ENCODE measurements around the gene TMEM45B. TPM values are rescaled to one million over a fixed set of nuclear protein-coding genes. Genes with fewer than 3 reads are reported as not detected.
"Not testable (repeated sequence)": the region's sequence is repeated elsewhere in the genome, so short reads cannot be mapped to it uniquely, and the experiment has no call there.

TMEM45B gene
- 100 to 1,000 TPM in 3 of 4 donors, 10 to 100 TPM in 1; 97.7 to 364 (median 134) TPM for polyA plus RNA-seq
- long read RNA-seq, donor 1, transcript TMEM45B-201 (6 exons, 2,234 nt): major isoform, 165 of 333 reads
- long read RNA-seq, donor 1, partial matches to known transcripts: 139 of 333 reads
- long read RNA-seq, donor 1, other reads (novel, unspliced or antisense): 28 of 333 reads
- long read RNA-seq, donor 2, transcript TMEM45B-201 (6 exons, 2,234 nt): major isoform, 33 of 75 reads
- long read RNA-seq, donor 2, partial matches to known transcripts: 31 of 75 reads
- long read RNA-seq, donor 2, other reads (novel, unspliced or antisense): 10 of 75 reads
- long read RNA-seq, donor 3, transcript TMEM45B-201 (6 exons, 2,234 nt): major isoform, 27 of 103 reads
- long read RNA-seq, donor 3, partial matches to known transcripts: 70 of 103 reads
- long read RNA-seq, donor 3, other reads (novel, unspliced or antisense): 6 of 103 reads
- long read RNA-seq, donor 4, partial matches to known transcripts: 0 of 3 reads
- long read RNA-seq, donor 4, other reads (novel, unspliced or antisense): 0 of 3 reads
- long read RNA-seq, donor 5, transcript TMEM45B-201 (6 exons, 2,234 nt): major isoform, 6 of 38 reads
- long read RNA-seq, donor 5, partial matches to known transcripts: 32 of 38 reads
- long read RNA-seq, donor 5, other reads (novel, unspliced or antisense): 0 of 38 reads
- long read RNA-seq, donor 6, transcript TMEM45B-201 (6 exons, 2,234 nt): major isoform, 73 of 118 reads
- long read RNA-seq, donor 6, partial matches to known transcripts: 30 of 118 reads
- long read RNA-seq, donor 6, other reads (novel, unspliced or antisense): 14 of 118 reads
- long read RNA-seq, donor 7: 0 reads
- long read RNA-seq, donor 8: 0 reads
- long read RNA-seq, donor 9, transcript TMEM45B-201 (6 exons, 2,234 nt): major isoform, 15 of 15 reads
- long read RNA-seq, donor 9, partial matches to known transcripts: 0 of 15 reads
- long read RNA-seq, donor 9, other reads (novel, unspliced or antisense): 0 of 15 reads
- long read RNA-seq, donor 10, transcript TMEM45B-201 (6 exons, 2,234 nt): major isoform, 71 of 141 reads
- long read RNA-seq, donor 10, partial matches to known transcripts: 51 of 141 reads
- long read RNA-seq, donor 10, other reads (novel, unspliced or antisense): 19 of 141 reads

- peaks cover 0 to 8% of the 10 kb centered on the region in 2 donors for H3K9me3 ChIP-seq (ENCODE audit: control insufficient read depth in 2 of 2, insufficient read depth in 1 of 2, low read depth in 1 of 2, low read length in 1 of 2)
- WGBS, 3 donors: 1 to 7% (median 3%) methylated on average over 45 to 68 of the region's 68 CpGs
- peak; percentile 86 to 91 for DNase-seq
- no peak for FAIRE-seq
- peaks cover 0 to 3% (median 0%) of the 10 kb centered on the region in 3 donors for H3K27me3 ChIP-seq (ENCODE audit: control insufficient read depth in 3 of 3, insufficient read depth in 3 of 3, low read length in 3 of 3)
- peak within 1 kb of the TSS; percentile 66 to 91 (median 80) for H3K4me3 ChIP-seq (ENCODE audit: low read depth in 1 of 3, low read length in 3 of 3)
- H3K36me3 ChIP-seq (ENCODE audit: control insufficient read depth in 3 of 3, insufficient read depth in 2 of 3, low read depth in 1 of 3, low read length in 3 of 3): peaks cover 0 to 10% (median 0%) of the 10 kb centered on the region in 3 donors
- H3K4me1 ChIP-seq (ENCODE audit: control insufficient read depth in 3 of 3, insufficient read depth in 2 of 3, low read depth in 1 of 3, low read length in 2 of 3): peaks cover 0 to 14% (median 2%) of the 10 kb centered on the region in 3 donors
- H3K27ac ChIP-seq (ENCODE audit: low read depth in 1 of 3, low read length in 2 of 3): peak within 1 kb of the TSS; percentile 88 to 99 (median 98)
These were observed at the start of gene TMEM45B for GRCh38 chr11:129815596-129816461. Gene TMEM45B, plus strand, starts transcription at chr11:129815848. Its CDS starts 36,635 bp downstream, at chr11:129852483.

- no peak overlapping the region for H3K27ac ChIP-seq (ENCODE audit: low read depth in 1 of 3, low read length in 2 of 3)
- H3K4me1 ChIP-seq (ENCODE audit: control insufficient read depth in 3 of 3, insufficient read depth in 2 of 3, low read depth in 1 of 3, low read length in 2 of 3): peaks cover 0 to 8% (median 3%) of the 10 kb centered on the region in 3 donors
- H3K9me3 ChIP-seq (ENCODE audit: control insufficient read depth in 2 of 2, insufficient read depth in 1 of 2, low read depth in 1 of 2, low read length in 1 of 2): peaks cover 0 to 6% of the 10 kb centered on the region in 2 donors
- H3K4me3 ChIP-seq (ENCODE audit: low read depth in 1 of 3, low read length in 3 of 3): no peak overlapping the region
- peak; percentile 56 to 59 for DNase-seq
- H3K36me3 ChIP-seq (ENCODE audit: control insufficient read depth in 3 of 3, insufficient read depth in 2 of 3, low read depth in 1 of 3, low read length in 3 of 3): no peaks in the 10 kb centered on the region
- no peaks in the 10 kb centered on the region for H3K27me3 ChIP-seq (ENCODE audit: control insufficient read depth in 3 of 3, insufficient read depth in 3 of 3, low read length in 3 of 3)
- no peak for FAIRE-seq
- 18 to 27% (median 24%) methylated on average over 7 of the region's 7 CpGs for WGBS, 3 donors
These were observed 48.6 kb upstream of the TMEM45B start for GRCh38 chr11:129766898-129767604.

- DNase-seq: peak in 1 of 2 donors; percentile 8
- H3K4me3 ChIP-seq (ENCODE audit: low read depth in 1 of 3, low read length in 3 of 3): no peak overlapping the region
- H3K9me3 ChIP-seq (ENCODE audit: control insufficient read depth in 2 of 2, insufficient read depth in 1 of 2, low read depth in 1 of 2, low read length in 1 of 2): peaks cover 0 to 10% of the 10 kb centered on the region in 2 donors
- no peak for FAIRE-seq
- no peaks in the 10 kb centered on the region for H3K36me3 ChIP-seq (ENCODE audit: control insufficient read depth in 3 of 3, insufficient read depth in 2 of 3, low read depth in 1 of 3, low read length in 3 of 3)
- peak overlapping the region in 1 of 3 donors; percentile 65 for H3K27ac ChIP-seq (ENCODE audit: low read depth in 1 of 3, low read length in 2 of 3)
- no peaks in the 10 kb centered on the region for H3K27me3 ChIP-seq (ENCODE audit: control insufficient read depth in 3 of 3, insufficient read depth in 3 of 3, low read length in 3 of 3)
- 43 to 65% (median 45%) methylated on average over 4 of the region's 4 CpGs for WGBS, 3 donors
- H3K4me1 ChIP-seq (ENCODE audit: control insufficient read depth in 3 of 3, insufficient read depth in 2 of 3, low read depth in 1 of 3, low read length in 2 of 3): peaks cover 0 to 8% (median 3%) of the 10 kb centered on the region in 3 donors
These were observed 47.8 kb upstream of the TMEM45B start for GRCh38 chr11:129767827-129768226.

- WGBS, 3 donors: 20 to 77% (median 44%) methylated on average over 1 of the region's 1 CpG
- FAIRE-seq (no peak), DNase-seq (peak; percentile 67 to 76)
- Histone ChIP-seq H3K4me3 (ENCODE audit: low read depth in 1 of 3, low read length in 3 of 3) (no peak overlapping the region), H3K9me3 (ENCODE audit: control insufficient read depth in 2 of 2, insufficient read depth in 1 of 2, low read depth in 1 of 2, low read length in 1 of 2) (peaks cover 0 to 15% of the 10 kb centered on the region in 2 donors), H3K27me3 (ENCODE audit: control insufficient read depth in 3 of 3, insufficient read depth in 3 of 3, low read length in 3 of 3) (no peaks in the 10 kb centered on the region), H3K36me3 (ENCODE audit: control insufficient read depth in 3 of 3, insufficient read depth in 2 of 3, low read depth in 1 of 3, low read length in 3 of 3) (no peaks in the 10 kb centered on the region), H3K4me1 (ENCODE audit: control insufficient read depth in 3 of 3, insufficient read depth in 2 of 3, low read depth in 1 of 3, low read length in 2 of 3) (peaks cover 0 to 8% (median 3%) of the 10 kb centered on the region in 3 donors), H3K27ac (ENCODE audit: low read depth in 1 of 3, low read length in 2 of 3) (peak overlapping the region in 1 of 3 donors; percentile 65)
These were observed 47.3 kb upstream of the TMEM45B start for GRCh38 chr11:129768356-129768755.

- no peak for FAIRE-seq
These were observed 46.6 kb upstream of the TMEM45B start for GRCh38 chr11:129769059-129769458.

GRCh38 chr11:129770993-129771392 lies 44.7 kb upstream of the TMEM45B start:
- DNase-seq: peak in 1 of 2 donors; percentile 73
- Histone ChIP-seq H3K4me1 (ENCODE audit: control insufficient read depth in 3 of 3, insufficient read depth in 2 of 3, low read depth in 1 of 3, low read length in 2 of 3) (peaks cover 0 to 8% (median 3%) of the 10 kb centered on the region in 3 donors), H3K36me3 (ENCODE audit: control insufficient read depth in 3 of 3, insufficient read depth in 2 of 3, low read depth in 1 of 3, low read length in 3 of 3) (no peaks in the 10 kb centered on the region), H3K4me3 (ENCODE audit: low read depth in 1 of 3, low read length in 3 of 3) (no peak overlapping the region), H3K9me3 (ENCODE audit: control insufficient read depth in 2 of 2, insufficient read depth in 1 of 2, low read depth in 1 of 2, low read length in 1 of 2) (peaks cover 0 to 24% of the 10 kb centered on the region in 2 donors), H3K27me3 (ENCODE audit: control insufficient read depth in 3 of 3, insufficient read depth in 3 of 3, low read length in 3 of 3) (no peaks in the 10 kb centered on the region), H3K27ac (ENCODE audit: low read depth in 1 of 3, low read length in 2 of 3) (no peak overlapping the region)
- WGBS, 3 donors: 11 to 56% (median 50%) methylated on average over 1 of the region's 1 CpG
- no peak for FAIRE-seq

More at GRCh38 chr11:129769059-129769458, 46.6 kb upstream of the TMEM45B start:
- no peak for DNase-seq
- H3K4me1 ChIP-seq (ENCODE audit: control insufficient read depth in 3 of 3, insufficient read depth in 2 of 3, low read depth in 1 of 3, low read length in 2 of 3): peaks cover 0 to 8% (median 3%) of the 10 kb centered on the region in 3 donors
- peaks cover 0 to 20% of the 10 kb centered on the region in 2 donors for H3K9me3 ChIP-seq (ENCODE audit: control insufficient read depth in 2 of 2, insufficient read depth in 1 of 2, low read depth in 1 of 2, low read length in 1 of 2)
- H3K4me3 ChIP-seq (ENCODE audit: low read depth in 1 of 3, low read length in 3 of 3): no peak overlapping the region
- H3K27me3 ChIP-seq (ENCODE audit: control insufficient read depth in 3 of 3, insufficient read depth in 3 of 3, low read length in 3 of 3): no peaks in the 10 kb centered on the region
- H3K36me3 ChIP-seq (ENCODE audit: control insufficient read depth in 3 of 3, insufficient read depth in 2 of 3, low read depth in 1 of 3, low read length in 3 of 3): no peaks in the 10 kb centered on the region
- H3K27ac ChIP-seq (ENCODE audit: low read depth in 1 of 3, low read length in 2 of 3): peak overlapping the region in 1 of 3 donors; percentile 58

- 38 to 71% (median 50%) methylated on average over 1 of the region's 1 CpG for WGBS, 3 donors
- not testable (repeated sequence) for FAIRE-seq; H3K4me3 ChIP-seq (ENCODE audit: low read depth in 1 of 3, low read length in 3 of 3); H3K4me1 ChIP-seq (ENCODE audit: control insufficient read depth in 3 of 3, insufficient read depth in 2 of 3, low read depth in 1 of 3, low read length in 2 of 3); H3K27me3 ChIP-seq (ENCODE audit: control insufficient read depth in 3 of 3, insufficient read depth in 3 of 3, low read length in 3 of 3); H3K27ac ChIP-seq (ENCODE audit: low read depth in 1 of 3, low read length in 2 of 3); H3K36me3 ChIP-seq (ENCODE audit: control insufficient read depth in 3 of 3, insufficient read depth in 2 of 3, low read depth in 1 of 3, low read length in 3 of 3)
- DNase-seq: peak in 1 of 2 donors; percentile 64
- peaks cover 0 to 24% of the 10 kb centered on the region in 2 donors for H3K9me3 ChIP-seq (ENCODE audit: control insufficient read depth in 2 of 2, insufficient read depth in 1 of 2, low read depth in 1 of 2, low read length in 1 of 2)
These were observed 44.2 kb upstream of the TMEM45B start for GRCh38 chr11:129771456-129771855.
